ENCODE results near the gene NEK6.

DNA sequence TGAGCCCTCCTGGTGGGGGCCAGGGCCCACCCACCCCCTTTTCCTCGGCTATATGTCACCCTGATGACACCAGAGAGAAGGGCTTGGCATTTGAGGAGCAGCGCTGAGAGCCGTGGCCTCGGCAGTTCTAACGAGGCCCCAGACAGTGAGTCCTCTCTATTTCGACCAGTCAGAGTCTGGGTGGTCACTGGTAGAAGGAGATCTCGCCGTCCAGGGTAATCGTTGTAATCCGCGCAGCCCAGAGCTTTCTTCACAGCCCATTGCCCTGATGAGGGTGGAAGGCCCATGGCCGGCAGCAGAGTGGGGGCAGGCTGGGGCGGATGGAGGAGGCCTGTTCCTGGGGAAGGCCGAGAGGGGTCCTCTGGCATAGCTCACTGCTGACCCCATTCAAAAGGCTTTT is 87.3 kb downstream of the NEK6 start:
- TF ChIP-seq TAF1 (IDR thresholded peaks at IDR 0.05; ENCODE audit: control insufficient read depth, extremely low read depth, insufficient read depth, low read length, severe bottlenecking): no peak
- no peak for TF ChIP-seq ZNF174 (CRISPR knock-in tag; IDR thresholded peaks at IDR 0.05)
- no peak for TF ChIP-seq POLR2A (conservative IDR thresholded peaks at IDR 0.05)
- no peak for TF ChIP-seq COPS2 (conservative IDR thresholded peaks at IDR 0.05)

Measured in K562 (cell line).